CD8-positive, alpha-beta memory T cell (primary cell): ENCODE data around the gene C10orf71. TPM values are rescaled to one million over a fixed set of nuclear protein-coding genes. Genes with fewer than 3 reads are reported as not detected.

Experiments
- CTCF ChIA-PET: fragments of 350-600 bp; sonication (Branson Sonifier 250); formaldehyde crosslinking; loops from one replicate; lab custom pipeline; 2021; ENCODE audit warnings: antibody characterized with exemption; lab: Charles Lee
- POLR2A ChIA-PET: fragments of 350-600 bp; sonication (Branson Sonifier 250); formaldehyde crosslinking; loops from one replicate; lab custom pipeline; 2021; ENCODE audit warnings: antibody characterized with exemption; lab: Charles Lee
- DNase-seq, 5 donors: peaks; one replicate each; pipeline versions ENCODE4 v3.0.0 to v3.0.0-alpha.2; 2020 to 2022; ENCODE audit warnings: mixed read lengths in 1 of 5
- H3K27ac ChIP-seq: one replicate; pipeline ENCODE4 v1.7.0; 2013; ENCODE audit warnings: low read depth, mild to moderate bottlenecking, low read length, moderate library complexity
- H3K27me3 ChIP-seq: 2 replicates; pipeline ENCODE4 v1.7.0; 2013; ENCODE audit warnings: low read length, mild to moderate bottlenecking; ENCODE audit not compliant: insufficient read depth, poor library complexity, severe bottlenecking
- H3K36me3 ChIP-seq: 2 replicates; pipeline ENCODE4 v1.7.0; 2013; ENCODE audit warnings: mild to moderate bottlenecking, low read length, moderate library complexity; ENCODE audit not compliant: insufficient read depth
- H3K4me1 ChIP-seq: 2 replicates; pipeline ENCODE4 v1.7.0; 2013; ENCODE audit warnings: mild to moderate bottlenecking, low read length, moderate library complexity; ENCODE audit not compliant: insufficient read depth
- H3K4me3 ChIP-seq: 2 replicates; pipeline ENCODE4 v1.7.0; 2013; ENCODE audit warnings: mild to moderate bottlenecking, low read length
- H3K9me3 ChIP-seq: 2 replicates; pipeline ENCODE4 v1.7.0; 2013; ENCODE audit warnings: mild to moderate bottlenecking, low read length
- H3K27ac Mint-ChIP-seq, 8 donors: one replicate each; pipeline ENCODE4 v1.8.0; 2020 to 2021; ENCODE audit warnings: mixed read lengths in 8 of 8, mild to moderate bottlenecking in 6 of 8, inconsistent platforms in 3 of 8, moderate library complexity in 3 of 8
- H3K27me3 Mint-ChIP-seq, 2 donors: one replicate each; pipeline ENCODE4 v1.8.0; 2020 to 2021; ENCODE audit warnings: mixed read lengths in 2 of 2, mild to moderate bottlenecking in 1 of 2, moderate library complexity in 1 of 2
- H3K36me3 Mint-ChIP-seq, 3 donors: one replicate each; pipeline ENCODE4 v1.8.0; 2020 to 2021; ENCODE audit warnings: mixed read lengths in 3 of 3, inconsistent platforms in 1 of 3, mild to moderate bottlenecking in 1 of 3
- H3K4me1 Mint-ChIP-seq, 3 donors: one replicate each; pipeline ENCODE4 v1.8.0; 2020 to 2021; ENCODE audit warnings: mixed read lengths in 3 of 3, inconsistent platforms in 1 of 3, mild to moderate bottlenecking in 1 of 3
- H3K4me3 Mint-ChIP-seq, 7 donors: one replicate each; pipeline ENCODE4 v1.8.0; 2020 to 2021; ENCODE audit warnings: mixed read lengths in 7 of 7, mild to moderate bottlenecking in 6 of 7, moderate library complexity in 4 of 7, inconsistent platforms in 2 of 7
- H3K9me3 Mint-ChIP-seq, 5 donors: one replicate each; pipeline ENCODE4 v1.8.0; 2020 to 2022; ENCODE audit warnings: mixed read lengths in 5 of 5, mild to moderate bottlenecking in 3 of 5, moderate library complexity in 2 of 5, inconsistent platforms in 1 of 5
- polyA plus RNA-seq: library from polyadenylated mRNA; unstranded; fragments of 300-500 nt; fragmentation: Illumina TruSeq; gene quantifications from one replicate; pipeline ENCODE4 v1.2.3, GENCODE V29; 2021
- total RNA-seq, 2 experiments: library from RNA; stranded (reverse); gene quantifications; one replicate each; pipeline ENCODE4 v1.2.3, GENCODE V29; 2021

The C10orf71 gene
- total and polyA plus RNA-seq, 3 experiments from 2014 or later: not detected

- H3K4me3 Mint-ChIP-seq: no peak overlapping the region
- no peak overlapping the region for H3K4me3 ChIP-seq
- no peaks in the 10 kb centered on the region for H3K9me3 ChIP-seq
- H3K4me1 ChIP-seq: no peaks in the 10 kb centered on the region
- H3K36me3 Mint-ChIP-seq: no peaks in the 10 kb centered on the region
- no peak for DNase-seq
- CTCF ChIA-PET: no interaction called here
- H3K27ac Mint-ChIP-seq: no peak overlapping the region
- H3K27me3 ChIP-seq: no peaks in the 10 kb centered on the region
- peaks cover 0 to 3% of the 10 kb centered on the region in 2 donors for H3K27me3 Mint-ChIP-seq
- POLR2A ChIA-PET: no interaction called here
- no peak overlapping the region for H3K27ac ChIP-seq
- H3K4me1 Mint-ChIP-seq: no peaks in the 10 kb centered on the region
- H3K36me3 ChIP-seq: no peaks in the 10 kb centered on the region
- H3K9me3 Mint-ChIP-seq: no peaks in the 10 kb centered on the region
These were observed 19.1 kb downstream of the C10orf71 start for GRCh38 chr10:49318028-49318427.

- H3K27me3 ChIP-seq: no peaks in the 10 kb centered on the region
- Mint-ChIP-seq H3K27ac (no peak overlapping the region), H3K4me1 (no peaks in the 10 kb centered on the region), H3K36me3 (no peaks in the 10 kb centered on the region), H3K27me3 (peaks cover 0 to 3% of the 10 kb centered on the region in 2 donors), H3K9me3 (no peaks in the 10 kb centered on the region), H3K4me3 (no peak overlapping the region)
- H3K4me1 ChIP-seq: no peaks in the 10 kb centered on the region
- ChIA-PET CTCF (no interaction called here), POLR2A (no interaction called here)
- no peak overlapping the region for H3K27ac ChIP-seq
- no peaks in the 10 kb centered on the region for H3K9me3 ChIP-seq
- no peaks in the 10 kb centered on the region for H3K36me3 ChIP-seq
- H3K4me3 ChIP-seq: no peak overlapping the region
- no peak for DNase-seq
These were observed 19.8 kb downstream of the C10orf71 start for GRCh38 chr10:49318755-49319154.

- Histone ChIP-seq H3K9me3 (no peaks in the 10 kb centered on the region), H3K4me1 (no peaks in the 10 kb centered on the region), H3K36me3 (no peaks in the 10 kb centered on the region), H3K4me3 (no peak overlapping the region), H3K27me3 (no peaks in the 10 kb centered on the region), H3K27ac (no peak overlapping the region)
- Mint-ChIP-seq H3K4me1 (no peaks in the 10 kb centered on the region), H3K27ac (no peak overlapping the region), H3K4me3 (no peak overlapping the region), H3K27me3 (no peaks in the 10 kb centered on the region), H3K9me3 (no peaks in the 10 kb centered on the region), H3K36me3 (no peaks in the 10 kb centered on the region)
- CTCF ChIA-PET: no interaction called here
- DNase-seq: no peak
- POLR2A ChIA-PET: no interaction called here
These were observed 20.2 kb downstream of the C10orf71 start for GRCh38 chr10:49319206-49319605.

GRCh38 chr10:49320191-49320590, 21.2 kb downstream of the C10orf71 start:
- Histone ChIP-seq H3K36me3 (no peaks in the 10 kb centered on the region), H3K4me3 (no peak overlapping the region), H3K9me3 (no peaks in the 10 kb centered on the region), H3K4me1 (no peaks in the 10 kb centered on the region), H3K27me3 (no peaks in the 10 kb centered on the region), H3K27ac (no peak overlapping the region)
- CTCF ChIA-PET: no interaction called here
- no peaks in the 10 kb centered on the region for H3K9me3 Mint-ChIP-seq
- no peaks in the 10 kb centered on the region for H3K4me1 Mint-ChIP-seq
- no peak overlapping the region for H3K4me3 Mint-ChIP-seq
- no peaks in the 10 kb centered on the region for H3K36me3 Mint-ChIP-seq
- no peaks in the 10 kb centered on the region for H3K27me3 Mint-ChIP-seq
- DNase-seq: no peak
- POLR2A ChIA-PET: no interaction called here
- peak overlapping the region in 1 of 8 donors; percentile 80 for H3K27ac Mint-ChIP-seq

GRCh38 chr10:49321021-49321420, 22.1 kb downstream of the C10orf71 start:
- Mint-ChIP-seq H3K4me3 (no peak overlapping the region), H3K9me3 (no peaks in the 10 kb centered on the region), H3K27ac (no peak overlapping the region), H3K36me3 (no peaks in the 10 kb centered on the region), H3K27me3 (peaks cover 0 to 1% of the 10 kb centered on the region in 2 donors), H3K4me1 (no peaks in the 10 kb centered on the region)
- Histone ChIP-seq H3K27me3 (no peaks in the 10 kb centered on the region), H3K9me3 (no peaks in the 10 kb centered on the region), H3K27ac (no peak overlapping the region), H3K4me1 (no peaks in the 10 kb centered on the region), H3K36me3 (no peaks in the 10 kb centered on the region), H3K4me3 (no peak overlapping the region)
- ChIA-PET CTCF (no interaction called here), POLR2A (no interaction called here)
- no peak for DNase-seq

GRCh38 chr10:49322371-49323170, 23.6 kb downstream of the C10orf71 start:
- no peak for DNase-seq
- Mint-ChIP-seq H3K27me3 (peaks cover 0 to 1% of the 10 kb centered on the region in 2 donors), H3K36me3 (no peaks in the 10 kb centered on the region), H3K27ac (no peak overlapping the region), H3K4me3 (no peak overlapping the region), H3K4me1 (no peaks in the 10 kb centered on the region), H3K9me3 (no peaks in the 10 kb centered on the region)
- no peaks in the 10 kb centered on the region for H3K9me3 ChIP-seq
- no peaks in the 10 kb centered on the region for H3K27me3 ChIP-seq
- ChIA-PET CTCF (no interaction called here), POLR2A (no interaction called here)
- H3K36me3 ChIP-seq: no peaks in the 10 kb centered on the region
- no peaks in the 10 kb centered on the region for H3K4me1 ChIP-seq
- no peak overlapping the region for H3K27ac ChIP-seq
- no peak overlapping the region for H3K4me3 ChIP-seq

GRCh38 chr10:49323171-49323895, 24.4 kb downstream of the C10orf71 start:
- CTCF ChIA-PET: no interaction called here
- no peak overlapping the region for H3K27ac ChIP-seq
- H3K27ac Mint-ChIP-seq: no peak overlapping the region
- H3K27me3 ChIP-seq: no peaks in the 10 kb centered on the region
- no peak overlapping the region for H3K4me3 ChIP-seq
- DNase-seq: no peak
- no peaks in the 10 kb centered on the region for H3K4me1 ChIP-seq
- POLR2A ChIA-PET: no interaction called here
- H3K4me3 Mint-ChIP-seq: no peak overlapping the region
- no peaks in the 10 kb centered on the region for H3K4me1 Mint-ChIP-seq
- no peaks in the 10 kb centered on the region for H3K9me3 ChIP-seq
- no peaks in the 10 kb centered on the region for H3K9me3 Mint-ChIP-seq
- peaks cover 1 to 3% of the 10 kb centered on the region in 2 donors for H3K27me3 Mint-ChIP-seq
- no peaks in the 10 kb centered on the region for H3K36me3 Mint-ChIP-seq
- H3K36me3 ChIP-seq: no peaks in the 10 kb centered on the region

GRCh38 chr10:49323896-49324270, 24.9 kb downstream of the C10orf71 start:
- Mint-ChIP-seq H3K4me3 (no peak overlapping the region), H3K36me3 (no peaks in the 10 kb centered on the region), H3K4me1 (no peaks in the 10 kb centered on the region), H3K27me3 (peaks cover 3 to 6% of the 10 kb centered on the region in 2 donors), H3K27ac (no peak overlapping the region), H3K9me3 (no peaks in the 10 kb centered on the region)
- Histone ChIP-seq H3K36me3 (no peaks in the 10 kb centered on the region), H3K9me3 (no peaks in the 10 kb centered on the region), H3K4me3 (no peak overlapping the region), H3K4me1 (no peaks in the 10 kb centered on the region), H3K27ac (no peak overlapping the region), H3K27me3 (no peaks in the 10 kb centered on the region)
- DNase-seq: no peak
- ChIA-PET CTCF (no interaction called here), POLR2A (no interaction called here)
